HCT116 (cell line): ENCODE data around the gene SLA2. TPM values are rescaled to one million over a fixed set of nuclear protein-coding genes. Genes with fewer than 3 reads are reported as not detected.
"Not testable (repeated sequence)": the region's sequence is repeated elsewhere in the genome, so short reads cannot be mapped to it uniquely, and the experiment has no call there.

Source experiments
- ATAC-seq: fragments of 200-7000 bp; cut with Tn5 transposase; 2 replicates; pipeline ENCODE4 v1.9.1; 2020; ENCODE audit warnings: mild to moderate bottlenecking, moderate library complexity
- BruUV-seq: library from RNA; stranded (reverse); fragments of 400-500 nt; replicated peaks from 2 replicates; lab custom pipeline; 2021; lab: Mats Ljungman, UMichigan
- CTCF ChIA-PET: fragments of 300-600 bp; sonication (Branson Sonifier 250); formaldehyde crosslinking; loops from one replicate; lab custom pipeline; 2021; ENCODE audit warnings: antibody characterized with exemption; lab: Charles Lee
- POLR2A ChIA-PET: fragments of 300-600, 350-600 bp; sonication (Branson Sonifier 250); formaldehyde crosslinking; loops from one replicate; lab custom pipeline; 2021; ENCODE audit warnings: antibody characterized with exemption; lab: Charles Lee
- RAD21 ChIA-PET, 2 experiments: fragments of 300-600 bp; sonication (Branson Sonifier 250); formaldehyde crosslinking; loops; one replicate each; lab custom pipeline; 2023; ENCODE audit warnings: low total read pairs in 2 of 2; ENCODE audit not compliant: uncharacterized antibody in 2 of 2, unreplicated experiment in 2 of 2, low non-redundant PET in 1 of 2; lab: Charles Lee
- DNase-seq: peaks from one replicate; pipeline ENCODE4 v3.0.0-alpha.2; 2010; ENCODE audit warnings: low read depth, low spot score
- H2AFZ ChIP-seq: fragments of 200-600 bp; shearing (Covaris generic), sonication (generic); 2 replicates; pipeline ENCODE4 v1.6.1; 2017; ENCODE audit warnings: low read depth, mixed run types, mixed read lengths, antibody characterized with exemption, low read length; ENCODE audit not compliant: poor library complexity, severe bottlenecking
- H3K27ac ChIP-seq: 2 replicates; pipeline ENCODE4 v1.5.1; 2012; ENCODE audit warnings: low read depth, low read length
- H3K27me3 ChIP-seq: fragments of 200-600 bp; sonication (generic); 2 replicates; pipeline ENCODE4 v1.6.1; 2016; ENCODE audit warnings: mixed run types, low read length, mixed read lengths; ENCODE audit not compliant: insufficient read depth
- H3K36me3 ChIP-seq, 2 experiments: fragments of 200-500 bp in 1 of 2; fragments of 200-600 bp in 1 of 2; sonication (Bioruptor generic) in 1 of 2; sonication (generic) in 1 of 2; 2 replicates each; pipeline versions ENCODE4 v1.5.1 to v1.6.1; 2014 to 2016; ENCODE audit warnings: low read length in 2 of 2, inconsistent platforms in 1 of 2, mixed read lengths in 1 of 2, mixed run types in 1 of 2; ENCODE audit not compliant: insufficient read depth in 2 of 2, control insufficient read depth in 1 of 2
- H3K4me1 ChIP-seq, 2 experiments: fragments of 200-600 bp in 1 of 2; sonication (generic) in 1 of 2; 2 replicates each; pipeline versions ENCODE4 v1.5.1 to v1.6.1; 2012 to 2017; ENCODE audit warnings: low read length in 2 of 2, inconsistent platforms in 1 of 2, mild to moderate bottlenecking in 1 of 2, mixed read lengths in 1 of 2, mixed run types in 1 of 2, moderate library complexity in 1 of 2; ENCODE audit not compliant: insufficient read depth in 2 of 2, control insufficient read depth in 1 of 2
- H3K4me2 ChIP-seq: fragments of 200-600 bp; sonication (generic); 2 replicates; pipeline ENCODE4 v1.6.1; 2017; ENCODE audit warnings: mixed run types, low read length, mixed read lengths
- H3K4me3 ChIP-seq, 2 experiments: fragments of 200-600 bp in 1 of 2; sonication (generic) in 1 of 2; replicated peaks in 1 of 2; 2 replicates each; pipeline ENCODE4 v1.5.1; 2011 to 2016; ENCODE audit warnings: low read length in 2 of 2, control low read depth in 1 of 2, low read depth in 1 of 2, mild to moderate bottlenecking in 1 of 2, mixed read lengths in 1 of 2, mixed run types in 1 of 2
- H3K79me2 ChIP-seq: fragments of 200-600 bp; sonication (generic); 2 replicates; pipeline ENCODE4 v1.6.1; 2017; ENCODE audit warnings: mild to moderate bottlenecking, mixed run types, low read length, moderate library complexity, mixed read lengths; ENCODE audit not compliant: insufficient read depth
- H3K9ac ChIP-seq: fragments of 200-600 bp; sonication (generic); 2 replicates; pipeline ENCODE4 v1.6.1; 2016; ENCODE audit warnings: low read length, mixed read lengths
- H3K9me2 ChIP-seq: fragments of 200-600 bp; sonication (generic), shearing (Covaris generic); 2 replicates; pipeline ENCODE4 v1.6.1; 2017; ENCODE audit warnings: mixed run types, mild to moderate bottlenecking, moderate library complexity; ENCODE audit not compliant: insufficient read depth
- H3K9me3 ChIP-seq, 2 experiments: fragments of 200-500 bp in 1 of 2; fragments of 200-600 bp in 1 of 2; sonication (Bioruptor generic) in 1 of 2; sonication (generic) in 1 of 2; 2 replicates each; pipeline ENCODE4 v1.6.1; 2014 to 2017; ENCODE audit warnings: low read length in 2 of 2, mixed read lengths in 2 of 2, inconsistent platforms in 1 of 2, low read depth in 1 of 2, mild to moderate bottlenecking in 1 of 2, mixed run types in 1 of 2, moderate library complexity in 1 of 2; ENCODE audit not compliant: control insufficient read depth in 1 of 2, insufficient read depth in 1 of 2
- H4K20me1 ChIP-seq: fragments of 200-600 bp; sonication (generic), shearing (Covaris generic); 2 replicates; pipeline ENCODE4 v1.6.1; 2017; ENCODE audit warnings: mixed run types, mild to moderate bottlenecking, moderate library complexity; ENCODE audit not compliant: insufficient read depth
- CEBPB ChIP-seq: IDR thresholded peaks from 2 replicates; pipeline ENCODE4 v1.6.1; 2012; ENCODE audit warnings: low read depth
- ELF1 ChIP-seq: IDR thresholded peaks from 2 replicates; pipeline ENCODE4 v1.6.1; 2012; ENCODE audit warnings: low read depth, borderline replicate concordance
- EZH2 ChIP-seq: fragments of 200-600 bp; sonication (generic); IDR thresholded peaks from 2 replicates; pipeline ENCODE4 v1.6.1; 2017; ENCODE audit warnings: antibody characterized with exemption, mixed run types
- FOSL1 ChIP-seq: IDR thresholded peaks from 2 replicates; pipeline ENCODE4 v1.6.1; 2012; ENCODE audit warnings: low read depth
- SP1 ChIP-seq: IDR thresholded peaks from 2 replicates; pipeline ENCODE4 v1.6.1; 2012; ENCODE audit warnings: low read depth
- intact Hi-C: fragments of 100-400 bp; cut with micrococcal nuclease; formaldehyde crosslinking; loops from 2 replicates; pipeline ENCODE4 v1.10.0; 2022
- total RNA-seq: library from RNA; stranded (reverse); gene quantifications from one replicate; pipeline ENCODE4 v1.2.1, GENCODE V29; 2021; ENCODE audit not compliant: unreplicated experiment
- TF ChIP-seq, protein P1 (sequence below): IDR thresholded peaks from 2 replicates; pipeline ENCODE4 v1.6.1; 2012

The SLA2 gene
- total RNA-seq, 1 experiment from 2014 or later: 0.12 TPM

- H2AFZ ChIP-seq, DNase-seq, H3K27ac ChIP-seq, CTCF ChIA-PET, H3K4me1 ChIP-seq, H3K4me3 ChIP-seq, RAD21 ChIA-PET, H3K9ac ChIP-seq, intact Hi-C loops, BruUV-seq, POLR2A ChIA-PET, ATAC-seq, H4K20me1 ChIP-seq, H3K9me3 ChIP-seq, H3K4me2 ChIP-seq, H3K9me2 ChIP-seq, H3K79me2 ChIP-seq, H3K36me3 ChIP-seq, H3K27me3 ChIP-seq: not testable (repeated sequence)
Observed at GRCh38 chr20:36695467-36695866, 49.5 kb upstream of the SLA2 start.

DNA sequence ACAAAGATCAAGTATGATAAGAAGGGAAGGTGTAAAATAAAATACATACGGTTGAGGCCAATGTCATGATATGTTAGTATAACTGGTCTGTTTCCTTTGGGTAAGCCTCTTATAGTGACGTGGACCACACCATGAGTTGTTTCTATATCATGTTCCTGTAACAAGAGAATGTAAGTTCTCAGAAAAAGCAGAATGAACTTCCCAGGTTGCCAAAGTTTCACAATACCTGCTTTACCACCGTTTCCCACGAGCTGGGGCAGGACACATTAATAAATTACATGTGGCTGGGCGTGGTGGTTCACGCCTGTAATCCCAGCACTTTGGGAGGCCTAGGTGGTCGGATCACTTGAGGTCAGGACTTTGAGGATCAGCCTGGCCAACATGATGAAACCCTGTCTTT is 42.6 kb upstream of the SLA2 start:
- no peak for ATAC-seq
- BruUV-seq: no TSS peak

More for the DNA sequence above, 42.6 kb upstream of the SLA2 start:
- Histone ChIP-seq H3K4me1 (no peaks in the 10 kb centered on the region), H3K27me3 (no peaks in the 10 kb centered on the region), H3K4me3 (no peak overlapping the region), H3K4me2 (no peak overlapping the region), H3K9me2 (no peaks in the 10 kb centered on the region), H3K36me3 (no peaks in the 10 kb centered on the region), H4K20me1 (no peaks in the 10 kb centered on the region), H3K79me2 (no peaks in the 10 kb centered on the region), H3K9me3 (no peaks in the 10 kb centered on the region), H3K27ac (no peak overlapping the region), H3K9ac (no peak overlapping the region), H2AFZ (no peak overlapping the region)
- ChIA-PET CTCF (no interaction called here), POLR2A (no interaction called here), RAD21 (no interaction called here)
- intact Hi-C loops: no loop called here
- TF ChIP-seq, protein P1, sequence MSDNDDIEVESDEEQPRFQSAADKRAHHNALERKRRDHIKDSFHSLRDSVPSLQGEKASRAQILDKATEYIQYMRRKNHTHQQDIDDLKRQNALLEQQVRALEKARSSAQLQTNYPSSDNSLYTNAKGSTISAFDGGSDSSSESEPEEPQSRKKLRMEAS: no peak
- TF ChIP-seq EZH2 (no peak), ELF1 (no peak), FOSL1 (no peak), SP1 (no peak), CEBPB (no peak)
- no peak for DNase-seq
